D721Med (cell line): Measurements from ENCODE around the gene CCDC7.
"Not testable (repeated sequence)": the region's sequence is repeated elsewhere in the genome, so short reads cannot be mapped to it uniquely, and the experiment has no call there.

ENCODE experiments used
- DNase-seq: peaks from one replicate; pipeline ENCODE4 v3.0.0; 2011; ENCODE audit warnings: low spot score; ENCODE audit not compliant: insufficient read length
- FAIRE-seq: peaks from 2 replicates; lab custom pipeline; 2011; peaks lifted over from hg19 to GRCh38; lab: Jason Lieb, UNC
- CTCF ChIP-seq: IDR thresholded peaks from 2 replicates; pipeline ENCODE4 v1.5.1; 2012; ENCODE audit warnings: mild to moderate bottlenecking, control low read depth; ENCODE audit not compliant: insufficient read depth; ENCODE audit errors: missing control alignments

The CCDC7 gene

GRCh38 chr10:32530231-32530630, 84.3 kb downstream of the CCDC7 start:
- DNase-seq (no peak), FAIRE-seq (no peak)
- no peak for TF ChIP-seq CTCF

DNA sequence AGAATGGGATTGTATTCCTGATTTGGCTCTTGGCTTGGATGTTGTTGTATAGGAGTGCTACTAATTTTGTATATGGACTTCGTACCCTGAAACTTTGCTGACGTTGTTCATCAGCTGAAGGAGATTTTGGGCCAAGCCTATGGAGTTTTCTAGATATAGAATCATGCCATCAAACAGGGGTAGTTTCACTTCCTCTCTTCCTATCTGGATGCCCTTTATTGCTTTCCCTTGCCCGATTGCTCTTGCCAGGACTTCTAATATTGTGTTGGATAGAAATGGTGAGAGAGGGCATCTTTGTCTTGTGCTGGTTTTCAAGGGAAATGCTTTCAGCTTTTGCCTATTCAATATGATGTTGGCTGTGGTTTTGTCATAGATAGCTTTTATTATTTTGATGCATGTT, 92.3 kb downstream of the CCDC7 start:
- no peak for FAIRE-seq
- TF ChIP-seq CTCF: no peak

DNA sequence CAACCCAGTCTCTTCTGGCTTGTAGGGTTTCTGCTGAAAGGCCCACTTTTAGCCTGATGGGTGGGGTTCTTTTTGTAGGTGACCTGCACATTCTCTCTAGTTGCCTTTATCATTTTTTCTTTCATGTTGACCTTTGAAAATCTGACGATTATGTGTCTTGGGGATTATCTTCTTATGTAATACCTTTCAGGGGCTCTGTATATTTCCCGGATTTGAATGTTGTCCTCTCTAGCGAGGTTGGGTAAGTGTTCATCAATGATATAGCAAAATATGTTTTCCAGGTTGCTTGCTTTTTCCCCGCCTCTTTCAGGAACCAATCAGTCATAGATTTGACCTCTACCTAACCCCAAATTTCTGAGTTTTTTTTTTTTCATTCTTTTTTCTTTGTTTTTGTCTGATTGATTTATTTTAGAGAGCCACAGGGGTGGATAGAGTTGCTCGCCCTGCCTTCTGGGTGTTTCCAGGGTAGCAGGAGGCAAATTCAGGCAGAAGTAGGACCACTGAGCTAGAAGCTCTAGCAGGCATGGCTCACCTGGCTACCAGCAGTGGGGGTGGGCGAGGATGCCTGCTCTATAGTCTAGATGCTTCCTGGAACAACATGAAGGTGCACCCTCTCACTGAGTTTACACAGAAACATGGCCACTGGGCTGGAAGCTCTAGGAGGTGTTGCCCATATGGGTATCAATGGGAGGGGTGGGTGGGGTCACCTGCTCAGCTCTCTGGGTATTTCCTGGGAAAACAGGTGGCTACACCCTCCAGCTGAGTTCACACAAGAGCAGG, 94.9 kb downstream of the CCDC7 start:
- DNase-seq (no peak), FAIRE-seq (no peak)
- TF ChIP-seq CTCF: no peak

More for the DNA sequence above, 92.3 kb downstream of the CCDC7 start:
- DNase-seq: no peak

DNA sequence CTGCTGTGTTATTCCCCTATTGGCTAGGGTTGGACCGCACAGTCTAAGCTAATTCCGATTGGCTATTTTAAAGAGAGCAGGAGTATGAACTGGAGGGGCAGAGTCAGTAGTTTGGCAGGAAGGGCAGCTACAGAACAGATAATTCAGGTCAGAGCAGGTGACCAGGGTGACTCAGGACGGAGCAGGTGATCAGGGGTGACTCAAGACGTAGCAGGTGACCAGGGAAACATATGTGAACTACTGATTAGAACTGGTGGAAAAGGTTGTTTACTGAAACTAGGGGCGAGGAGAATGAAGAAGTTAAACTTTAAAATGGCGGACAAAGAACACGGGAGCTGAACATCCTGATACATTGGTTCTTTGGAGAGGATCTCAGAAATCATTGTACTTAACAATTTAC, 102.3 kb downstream of the CCDC7 start:
- FAIRE-seq (no peak), DNase-seq (no peak)
- no peak for TF ChIP-seq CTCF

DNA sequence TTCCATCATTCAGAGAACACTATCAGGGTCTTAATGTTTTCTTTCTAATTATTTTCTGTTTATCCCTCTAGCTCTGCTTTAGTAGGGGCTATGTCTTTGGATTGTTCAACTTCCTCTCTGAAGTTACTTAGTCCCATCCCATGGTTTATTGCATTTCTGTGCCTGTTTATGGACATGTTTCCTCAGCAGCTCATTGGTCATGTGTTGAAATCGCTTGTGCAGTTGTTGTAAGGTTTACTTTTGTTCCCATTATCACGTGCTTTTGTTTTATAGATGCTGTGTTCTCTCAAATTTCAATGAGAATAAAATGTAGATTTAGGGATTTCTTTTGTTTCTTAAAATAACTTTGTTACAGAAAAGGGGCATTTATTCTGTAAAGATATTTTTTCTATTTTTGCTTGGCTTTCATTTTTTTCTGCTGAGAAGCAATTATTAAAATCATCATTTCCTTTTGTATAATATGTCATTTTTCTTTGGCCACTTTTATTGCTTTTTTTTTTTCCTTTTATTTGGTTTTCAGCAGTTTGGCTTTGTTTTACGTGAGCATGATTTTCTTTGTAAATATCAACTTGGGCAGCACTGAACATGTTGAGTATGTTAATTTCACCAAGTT, 110.9 kb downstream of the CCDC7 start:
- DNase-seq: no peak
- no peak for TF ChIP-seq CTCF
- FAIRE-seq: no peak

DNA sequence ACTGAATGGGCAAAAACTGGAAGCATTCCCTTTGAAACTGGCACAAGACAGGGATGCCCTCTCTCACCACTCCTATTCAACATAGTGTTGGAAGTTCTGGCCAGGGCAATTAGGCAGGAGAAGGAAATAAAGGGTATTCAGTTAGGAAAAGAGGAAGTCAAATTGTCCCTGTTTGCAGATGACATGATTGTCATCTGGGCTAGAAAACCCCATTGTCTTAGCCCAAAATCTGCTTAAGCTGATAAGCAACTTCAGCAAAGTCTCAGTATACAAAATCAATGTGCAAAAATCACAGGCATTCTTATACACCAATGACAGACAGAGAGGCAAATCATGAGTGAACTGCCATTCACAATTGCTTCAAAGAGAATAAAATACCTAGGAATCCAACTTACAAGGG, 116.8 kb downstream of the CCDC7 start:
- not testable (repeated sequence) for DNase-seq, FAIRE-seq

DNA sequence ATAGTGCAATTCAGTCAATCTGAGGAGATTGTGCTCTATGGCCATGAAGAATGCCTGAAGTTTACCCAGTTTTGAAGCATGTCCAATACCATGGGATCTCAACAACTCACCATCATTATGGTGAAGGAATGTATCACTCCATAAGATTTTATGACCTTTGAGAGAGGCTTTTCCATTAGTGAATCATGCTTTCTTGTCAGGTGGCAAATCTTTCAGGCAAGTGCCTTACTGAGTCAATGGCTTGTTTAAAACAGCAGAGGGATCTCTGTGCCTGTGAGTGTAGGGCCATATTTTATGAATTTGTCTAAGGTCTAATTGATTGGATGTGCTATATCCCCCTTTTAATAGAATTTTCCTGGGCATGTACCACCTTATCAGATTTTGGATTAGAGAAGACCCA, 131.5 kb downstream of the CCDC7 start:
- TF ChIP-seq CTCF: no peak
- DNase-seq (no peak), FAIRE-seq (no peak)
